SJCRH30 (cell line): ENCODE data around the gene PLEKHG1. TPM values are rescaled to one million over a fixed set of nuclear protein-coding genes. Genes with fewer than 3 reads are reported as not detected.

ENCODE experiments used
- total RNA-seq: library from RNA; depleted of rRNA; stranded (reverse); fragments of >200 nt; shearing (Covaris generic); gene quantifications from 2 replicates; pipeline ENCODE4 v1.2.3, GENCODE V29; 2014; rRNA removed

Gene PLEKHG1
- total RNA-seq, 1 experiment from 2014 or later, result 13.8 TPM

Other genes with a start within 250 kb of the PLEKHG1 start
- gene IYD, start 230.9 kb upstream of the PLEKHG1 start, total RNA-seq, result not detected in 2 replicates